ENCODE data around the gene NAB1. TPM values are rescaled to one million over a fixed set of nuclear protein-coding genes. Genes with fewer than 3 reads are reported as not detected.
A peak's percentile ranks its signal among the peaks of the same experiment; 100 is the strongest.

The NAB1 gene
- total RNA-seq, 2 donors from 2014 or later: 45.7 to 59.7 TPM

- Mint-ChIP-seq H3K27me3 (no peaks in the 10 kb centered on the region), H3K4me1 (ENCODE audit: low read depth in 2 of 2) (peaks cover 13% of the 10 kb centered on the region in 2 donors), H3K9me3 (peaks cover 6% of the 10 kb centered on the region), H3K36me3 (peaks cover 5% of the 10 kb centered on the region), H3K4me3 (no peak overlapping the region), H3K27ac (no peak overlapping the region)
- no peak for DNase-seq (ENCODE audit: low spot score)
- no peak for ATAC-seq
Measured at GRCh38 chr2:190626641-190627210, 22.2 kb upstream of the NAB1 start.

- no peaks in the 10 kb centered on the region for H3K27me3 Mint-ChIP-seq
- peaks cover 13% of the 10 kb centered on the region in 2 donors for H3K4me1 Mint-ChIP-seq (ENCODE audit: low read depth in 2 of 2)
- H3K9me3 Mint-ChIP-seq: peaks cover 6% of the 10 kb centered on the region
- ATAC-seq (peak; percentile 80 to 83), DNase-seq (ENCODE audit: low spot score) (no peak)
- peak overlapping the region in 1 of 2 donors; percentile 24 for H3K27ac Mint-ChIP-seq
- peak overlapping the region; percentile 91 for H3K4me3 Mint-ChIP-seq
- peaks cover 5% of the 10 kb centered on the region for H3K36me3 Mint-ChIP-seq
Measured at GRCh38 chr2:190627448-190628412, 21.2 kb upstream of the NAB1 start.

GRCh38 chr2:190628591-190629319, 20.1 kb upstream of the NAB1 start:
- peak overlapping the region; percentile 91 for H3K4me3 Mint-ChIP-seq
- H3K27ac Mint-ChIP-seq: no peak overlapping the region
- H3K36me3 Mint-ChIP-seq: peaks cover 5% of the 10 kb centered on the region
- no peaks in the 10 kb centered on the region for H3K27me3 Mint-ChIP-seq
- H3K9me3 Mint-ChIP-seq: peaks cover 3% of the 10 kb centered on the region
- ATAC-seq: no peak
- H3K4me1 Mint-ChIP-seq (ENCODE audit: low read depth in 2 of 2): peaks cover 13% of the 10 kb centered on the region in 2 donors
- no peak for DNase-seq (ENCODE audit: low spot score)

GRCh38 chr2:190634381-190634780, 14.5 kb upstream of the NAB1 start:
- ATAC-seq (no peak), DNase-seq (ENCODE audit: low spot score) (no peak)
- Mint-ChIP-seq H3K27me3 (no peaks in the 10 kb centered on the region), H3K9me3 (no peaks in the 10 kb centered on the region), H3K4me3 (no peak overlapping the region), H3K36me3 (no peaks in the 10 kb centered on the region), H3K4me1 (ENCODE audit: low read depth in 2 of 2) (peaks cover 6 to 7% of the 10 kb centered on the region in 2 donors), H3K27ac (no peak overlapping the region)

GRCh38 chr2:190635781-190636180, 13.1 kb upstream of the NAB1 start:
- no peak for DNase-seq (ENCODE audit: low spot score)
- peaks cover 6 to 8% of the 10 kb centered on the region in 2 donors for H3K4me1 Mint-ChIP-seq (ENCODE audit: low read depth in 2 of 2)
- no peaks in the 10 kb centered on the region for H3K9me3 Mint-ChIP-seq
- H3K27ac Mint-ChIP-seq: peak overlapping the region in 1 of 2 donors; percentile 6
- H3K27me3 Mint-ChIP-seq: no peaks in the 10 kb centered on the region
- no peak overlapping the region for H3K4me3 Mint-ChIP-seq
- ATAC-seq: no peak
- no peaks in the 10 kb centered on the region for H3K36me3 Mint-ChIP-seq

GRCh38 chr2:190636361-190636760, 12.5 kb upstream of the NAB1 start:
- peaks cover 12 to 13% of the 10 kb centered on the region in 2 donors for H3K4me1 Mint-ChIP-seq (ENCODE audit: low read depth in 2 of 2)
- peak overlapping the region in 1 of 2 donors; percentile 12 for H3K27ac Mint-ChIP-seq
- no peak for DNase-seq (ENCODE audit: low spot score)
- H3K4me3 Mint-ChIP-seq: no peak overlapping the region
- ATAC-seq: no peak
- H3K9me3 Mint-ChIP-seq: no peaks in the 10 kb centered on the region
- H3K27me3 Mint-ChIP-seq: no peaks in the 10 kb centered on the region
- no peaks in the 10 kb centered on the region for H3K36me3 Mint-ChIP-seq

- H3K4me3 Mint-ChIP-seq: no peak overlapping the region
- H3K27me3 Mint-ChIP-seq: no peaks in the 10 kb centered on the region
- no peaks in the 10 kb centered on the region for H3K36me3 Mint-ChIP-seq
- no peak for DNase-seq (ENCODE audit: low spot score)
- H3K27ac Mint-ChIP-seq: peak overlapping the region in 1 of 2 donors; percentile 3
- H3K9me3 Mint-ChIP-seq: no peaks in the 10 kb centered on the region
- no peak for ATAC-seq
- peaks cover 12 to 15% of the 10 kb centered on the region in 2 donors for H3K4me1 Mint-ChIP-seq (ENCODE audit: low read depth in 2 of 2)
Measured at GRCh38 chr2:190637281-190637734, 11.6 kb upstream of the NAB1 start.

GRCh38 chr2:190637903-190638618, 10.8 kb upstream of the NAB1 start:
- DNase-seq (ENCODE audit: low spot score) (no peak), ATAC-seq (no peak)
- H3K4me1 Mint-ChIP-seq (ENCODE audit: low read depth in 2 of 2): peaks cover 12 to 15% of the 10 kb centered on the region in 2 donors
- H3K4me3 Mint-ChIP-seq: no peak overlapping the region
- H3K9me3 Mint-ChIP-seq: no peaks in the 10 kb centered on the region
- H3K27me3 Mint-ChIP-seq: no peaks in the 10 kb centered on the region
- H3K27ac Mint-ChIP-seq: no peak overlapping the region
- H3K36me3 Mint-ChIP-seq: no peaks in the 10 kb centered on the region

GRCh38 chr2:190640117-190640516, 8.8 kb upstream of the NAB1 start:
- no peaks in the 10 kb centered on the region for H3K27me3 Mint-ChIP-seq
- no peak overlapping the region for H3K27ac Mint-ChIP-seq
- no peaks in the 10 kb centered on the region for H3K36me3 Mint-ChIP-seq
- H3K4me1 Mint-ChIP-seq (ENCODE audit: low read depth in 2 of 2): peaks cover 12 to 18% of the 10 kb centered on the region in 2 donors
- H3K9me3 Mint-ChIP-seq: no peaks in the 10 kb centered on the region
- DNase-seq (ENCODE audit: low spot score) (no peak), ATAC-seq (no peak)
- no peak overlapping the region for H3K4me3 Mint-ChIP-seq

- Mint-ChIP-seq H3K36me3 (no peaks in the 10 kb centered on the region), H3K4me3 (no peak overlapping the region), H3K27me3 (no peaks in the 10 kb centered on the region), H3K9me3 (no peaks in the 10 kb centered on the region), H3K4me1 (ENCODE audit: low read depth in 2 of 2) (peaks cover 19 to 23% of the 10 kb centered on the region in 2 donors), H3K27ac (peak overlapping the region in 1 of 2 donors; percentile 5)
- ATAC-seq: no peak
- no peak for DNase-seq (ENCODE audit: low spot score)
Measured at GRCh38 chr2:190641469-190641868, 7.4 kb upstream of the NAB1 start.

- Mint-ChIP-seq H3K27ac (peak overlapping the region; percentile 30 to 65), H3K27me3 (no peaks in the 10 kb centered on the region), H3K9me3 (no peaks in the 10 kb centered on the region), H3K36me3 (peaks cover 7% of the 10 kb centered on the region), H3K4me1 (ENCODE audit: low read depth in 2 of 2) (peaks cover 25 to 36% of the 10 kb centered on the region in 2 donors), H3K4me3 (peak overlapping the region; percentile 43)
- ATAC-seq (no peak), DNase-seq (ENCODE audit: low spot score) (no peak)
Measured at GRCh38 chr2:190646780-190647522, 1.9 kb upstream of the NAB1 start.

- H3K4me3 Mint-ChIP-seq: peak overlapping the region; percentile 86
- peaks cover 25 to 36% of the 10 kb centered on the region in 2 donors for H3K4me1 Mint-ChIP-seq (ENCODE audit: low read depth in 2 of 2)
- no peaks in the 10 kb centered on the region for H3K27me3 Mint-ChIP-seq
- DNase-seq (ENCODE audit: low spot score) (peak; percentile 95), ATAC-seq (peak; percentile 88 to 92)
- no peaks in the 10 kb centered on the region for H3K9me3 Mint-ChIP-seq
- peaks cover 7% of the 10 kb centered on the region for H3K36me3 Mint-ChIP-seq
- peak overlapping the region; percentile 65 to 81 for H3K27ac Mint-ChIP-seq
Measured at GRCh38 chr2:190648289-190649034, 421 bp upstream of the NAB1 start.

Data from natural killer cell treated with Interleukin-12 subunit alpha and Interleukin-12 subunit beta and Interleukin-15 and Interleukin-18, amount 100 ng/mL, for 72 hours (primary cell).